HUDEP-2 (cell line): ENCODE results near the gene NUP210L.

Experiments used
- DNase-seq, 76 experiments: peaks; one replicate each; lab custom pipeline; 2025; ENCODE audit not compliant: unreplicated experiment in 76 of 76; lab: John Stamatoyannopoulos, UW

The NUP210L gene

DNA sequence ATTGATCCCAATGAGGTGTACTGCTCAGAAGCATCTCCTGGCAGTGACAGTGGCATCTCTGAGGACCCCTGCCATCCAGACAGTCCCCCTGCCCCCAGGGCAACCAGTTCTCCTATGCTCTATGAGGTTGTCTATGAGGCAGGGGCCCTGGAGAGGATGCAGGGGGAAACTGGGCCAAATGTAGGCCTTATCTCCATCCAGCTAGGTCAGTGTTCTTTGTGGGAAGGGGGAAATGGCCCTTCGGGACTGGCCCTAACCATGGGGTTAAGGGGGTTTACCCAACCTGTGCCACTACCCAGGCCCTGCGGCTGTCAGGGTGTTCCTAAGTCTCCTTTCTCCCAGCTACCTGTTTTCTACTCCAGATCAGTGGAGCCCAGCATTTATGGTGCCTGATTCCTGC lies 185.9 kb downstream of the NUP210L start:
- DNase-seq: no peak

DNA sequence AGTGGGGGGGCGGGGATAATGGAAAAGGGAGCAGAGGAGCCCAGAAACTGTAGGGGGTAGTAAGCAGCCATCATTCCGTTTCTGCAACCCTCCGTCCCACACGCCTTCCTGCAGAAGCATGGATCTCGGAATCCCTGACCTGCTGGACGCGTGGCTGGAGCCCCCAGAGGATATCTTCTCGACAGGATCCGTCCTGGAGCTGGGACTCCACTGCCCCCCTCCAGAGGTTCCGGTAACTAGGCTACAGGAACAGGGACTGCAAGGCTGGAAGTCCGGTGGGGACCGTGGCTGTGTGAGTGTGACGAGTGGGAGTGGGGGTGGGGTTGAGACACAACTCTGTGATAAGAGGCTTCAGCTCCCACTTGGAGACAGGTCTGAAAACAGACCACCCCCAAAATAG lies 186.5 kb downstream of the NUP210L start:
- DNase-seq: peak in 1 of 76 experiments; percentile 14

DNA sequence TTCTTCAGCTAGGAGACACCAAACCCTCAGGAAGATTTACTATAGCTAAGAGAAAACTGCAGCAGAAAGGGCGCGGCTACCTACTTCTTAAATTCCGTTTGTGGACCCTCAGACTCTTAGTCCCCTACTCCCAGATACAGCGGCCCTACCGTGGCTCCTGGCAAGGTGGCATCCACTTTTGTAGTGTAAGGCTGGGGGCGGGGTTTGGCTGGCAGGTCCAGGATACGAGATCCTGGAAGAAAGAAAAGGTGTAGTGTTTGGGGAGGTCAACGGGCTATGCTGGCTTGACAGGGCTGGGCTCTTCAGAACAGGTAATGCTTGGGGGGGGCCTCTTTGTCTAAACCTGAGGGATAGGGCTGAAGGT lies 186.9 kb downstream of the NUP210L start:
- peak in 5 of 76 experiments; percentile 13 to 55 (median 20) for DNase-seq

DNA sequence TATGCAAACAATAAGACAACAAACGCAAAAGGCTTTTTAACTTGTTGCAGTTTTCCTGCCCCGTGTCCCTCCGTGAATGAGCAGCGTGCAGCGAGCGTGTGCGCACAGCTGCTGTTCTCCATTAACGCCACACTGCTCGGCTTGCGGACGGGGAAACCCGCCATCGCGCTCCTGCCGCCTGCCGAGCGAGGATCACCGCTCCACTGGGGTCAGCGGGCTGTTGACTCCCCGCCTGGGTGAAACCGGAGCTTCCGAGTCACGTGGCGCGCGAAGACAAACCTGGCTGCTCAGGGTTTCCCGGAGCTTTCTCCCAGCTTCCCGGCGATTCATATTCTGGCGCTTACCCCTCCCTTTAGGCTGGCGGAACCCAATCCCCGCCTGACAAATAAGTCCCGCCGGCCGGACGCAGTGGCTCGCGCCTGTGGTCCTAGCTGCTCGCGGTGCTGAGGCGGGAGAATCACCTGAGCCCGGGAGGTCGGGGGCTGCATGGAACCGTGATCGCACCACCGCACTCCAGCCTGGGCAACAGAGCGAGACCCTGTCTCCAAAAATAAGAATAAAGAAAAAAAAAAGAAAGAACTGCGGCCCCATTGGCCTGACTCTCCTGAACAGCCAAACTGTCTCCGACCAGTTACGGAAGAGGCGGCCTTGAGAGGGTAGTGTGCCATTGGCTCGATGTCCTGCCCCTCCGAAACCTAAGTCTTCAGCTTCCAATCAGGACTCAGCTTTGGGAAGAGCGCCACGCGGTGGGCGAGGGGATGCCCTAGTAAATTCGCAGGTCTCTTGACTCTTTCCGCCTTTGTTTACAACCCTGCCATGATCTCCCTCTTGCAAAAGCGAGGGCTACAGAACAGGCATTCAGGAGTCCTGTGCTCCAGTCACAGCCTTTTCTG lies 187.5 kb downstream of the NUP210L start, which contains the start of gene CREB3L4:
Gene CREB3L4, plus strand, starts transcription at position 796 of the 893 bp plus-strand sequence. CDS start 624 bp downstream, outside the sequence.
- peak in 75 of 76 experiments; percentile 24 to 94 (median 85) for DNase-seq

DNA sequence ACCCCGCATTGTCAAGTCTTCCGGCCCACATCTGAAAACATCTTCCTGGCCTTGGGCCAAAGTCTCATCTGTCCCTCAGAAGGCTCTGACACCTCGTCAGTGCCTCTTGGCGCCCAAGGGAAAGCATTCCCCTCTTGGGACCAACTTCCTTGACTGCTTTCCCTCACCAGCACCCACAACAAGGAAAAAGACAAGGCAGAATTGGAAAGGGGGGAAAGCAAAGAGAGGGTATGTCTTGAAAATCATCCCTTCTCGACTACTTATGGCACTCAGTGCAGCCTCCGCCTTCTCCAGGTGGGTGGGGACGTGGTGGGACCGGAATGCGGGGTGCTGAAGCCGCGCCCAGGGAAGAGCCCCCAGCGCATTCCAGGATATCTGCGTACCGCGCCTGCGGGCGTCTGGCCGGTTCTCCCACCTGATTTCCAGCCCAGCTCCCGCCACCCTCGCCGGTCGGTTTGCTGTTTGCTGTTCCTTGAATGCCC lies 191.0 kb downstream of the NUP210L start:
- DNase-seq: peak in 7 of 76 experiments; percentile 34 to 89 (median 64)

DNA sequence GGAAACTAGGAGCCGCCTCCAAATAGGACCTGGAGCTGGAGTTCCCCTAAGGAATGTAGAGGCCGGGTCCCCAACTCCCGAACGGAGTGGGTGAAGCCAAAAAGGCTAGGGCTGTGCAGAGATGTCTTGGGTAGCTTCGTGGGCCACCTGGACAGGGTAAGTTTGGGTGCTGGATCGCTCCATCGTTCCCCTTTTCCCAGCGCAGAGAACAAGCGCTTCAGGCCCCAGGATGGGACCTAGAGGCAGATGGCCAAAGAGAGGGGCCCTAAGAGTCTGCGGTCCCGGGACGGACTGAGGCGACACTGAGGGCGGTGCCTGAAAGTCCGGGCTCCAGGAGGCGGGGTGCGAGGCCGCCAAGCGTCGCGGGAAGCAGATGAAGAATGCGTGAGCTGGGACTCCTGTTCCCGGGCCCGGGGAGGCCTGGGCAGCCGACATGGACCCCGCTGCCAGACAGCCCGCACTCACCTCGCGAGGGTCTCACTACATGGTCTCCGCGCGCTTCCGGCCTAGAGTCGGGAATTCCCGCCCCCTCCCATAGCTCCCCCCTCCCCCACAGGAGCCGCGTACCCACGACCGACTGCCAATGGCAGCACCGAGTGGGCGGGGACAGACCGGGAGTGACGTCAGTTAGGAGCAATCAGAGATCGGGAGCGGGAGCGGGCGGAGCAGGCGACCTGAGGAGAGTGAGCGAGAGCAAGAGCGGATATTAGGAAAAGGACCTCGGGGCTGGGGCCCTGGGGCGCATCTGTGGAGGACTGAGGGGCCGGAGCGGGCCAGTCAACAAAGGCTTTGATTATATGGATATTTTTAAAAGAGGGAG lies 191.6 kb downstream of the NUP210L start, which contains the start of gene SLC39A1:
Gene SLC39A1, minus strand, starts transcription at position 508 of the 820 bp plus-strand sequence. CDS start 822 bp downstream, outside the sequence.
- peak in 75 of 76 experiments; percentile 46 to 98 (median 93) for DNase-seq

DNA sequence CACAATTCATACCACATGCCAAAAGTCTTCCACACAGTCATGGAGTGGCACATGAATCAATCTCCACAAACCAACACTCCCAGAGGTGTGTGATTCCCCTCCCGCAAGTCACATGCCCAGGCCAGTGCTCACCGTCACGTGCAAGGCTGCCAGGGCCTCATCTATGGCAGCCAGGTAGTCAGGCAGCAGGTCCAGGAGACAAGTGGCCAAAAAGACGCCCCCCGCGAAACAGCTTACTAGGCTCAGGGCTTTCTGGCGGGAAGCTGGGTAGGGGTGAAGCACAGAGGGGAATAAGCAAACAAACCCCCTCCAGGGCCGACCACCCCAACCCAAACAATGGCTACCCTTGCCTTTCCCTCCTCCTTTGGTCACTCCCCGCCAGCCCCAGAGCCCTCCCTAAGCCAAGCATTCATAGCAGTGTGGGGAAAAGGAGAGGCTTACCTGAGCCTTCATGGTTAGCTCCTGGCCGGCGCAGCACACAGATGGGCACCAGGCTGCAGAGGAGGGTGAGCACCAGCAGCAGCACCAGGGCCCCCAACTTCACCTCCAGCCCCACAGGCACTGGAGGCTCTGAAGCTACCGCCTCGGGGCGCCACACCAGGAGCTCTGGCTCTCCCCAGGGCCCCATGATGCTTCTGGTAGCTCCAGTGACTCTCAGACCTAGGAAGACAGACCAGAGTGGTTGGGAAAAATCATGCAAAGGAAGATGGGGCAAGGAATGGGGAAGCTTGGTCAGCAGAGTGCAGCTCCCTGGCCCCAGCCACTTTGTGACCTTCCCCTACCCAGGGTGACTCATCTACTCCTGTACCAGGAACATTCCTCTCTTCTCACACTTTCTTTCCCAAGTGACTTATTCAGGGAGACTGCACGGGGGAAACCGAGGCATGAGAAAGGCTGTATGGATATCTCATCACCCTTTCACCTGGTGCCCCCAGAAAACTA lies 192.5 kb downstream of the NUP210L start:
- no peak for DNase-seq

DNA sequence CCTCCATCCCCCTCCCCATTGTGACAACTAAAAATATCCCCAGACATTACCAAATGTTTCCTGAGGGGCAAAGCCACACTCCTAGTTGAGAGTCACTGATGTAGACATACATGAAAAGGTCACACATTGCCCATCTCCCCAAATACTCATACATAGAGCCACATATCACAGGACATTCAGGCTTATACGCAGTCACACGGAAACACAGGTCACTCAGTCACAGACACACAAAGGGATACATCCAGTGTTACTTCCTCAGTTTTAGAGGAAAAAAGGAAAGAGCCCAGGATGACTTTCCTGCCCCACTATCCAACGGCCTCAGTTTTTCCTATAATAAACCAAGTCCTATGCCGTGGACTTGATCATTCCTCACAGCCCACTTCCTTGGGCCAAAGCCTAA lies 193.5 kb downstream of the NUP210L start:
- no peak for DNase-seq

DNA sequence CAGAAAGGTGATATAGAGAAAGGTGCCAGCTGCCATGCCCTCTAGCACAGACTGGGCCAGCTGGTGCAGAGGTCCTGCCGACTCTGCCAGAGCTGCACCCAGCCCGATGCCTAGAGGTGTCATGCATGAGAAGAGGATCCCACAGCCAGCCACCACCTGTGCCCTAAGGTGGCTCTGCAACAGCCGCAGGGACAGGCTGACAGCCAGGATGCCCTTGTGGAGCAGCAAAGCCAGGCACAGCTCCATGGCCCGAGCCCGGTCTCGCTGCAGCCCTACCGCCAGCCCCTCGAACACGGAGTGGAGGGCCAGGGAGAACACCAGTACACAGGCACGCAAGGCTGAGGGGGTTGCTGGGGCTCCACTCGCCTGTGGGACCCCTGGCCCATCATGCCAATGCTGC lies 194.7 kb downstream of the NUP210L start:
- no peak for DNase-seq

DNA sequence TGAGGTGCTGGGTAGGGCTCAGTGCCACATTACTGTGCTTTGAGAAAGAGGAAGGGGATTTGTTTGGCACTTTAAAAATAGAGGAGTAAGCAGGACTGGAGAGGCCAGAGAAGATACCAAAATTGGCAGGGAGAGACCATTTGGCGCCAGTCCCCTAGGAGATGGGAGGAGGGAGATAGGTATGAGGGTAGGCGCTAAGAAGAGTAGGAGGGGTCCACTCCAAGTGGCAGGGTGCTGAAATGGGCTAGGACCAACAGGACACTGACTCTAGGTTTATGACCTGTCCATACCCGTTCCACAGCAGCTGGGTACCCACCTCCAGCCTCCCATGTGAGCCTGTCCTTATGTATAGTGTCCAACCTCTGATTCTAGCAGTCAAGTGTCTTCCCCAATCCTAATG lies 195.4 kb downstream of the NUP210L start:
- peak in 3 of 76 experiments; percentile 8 to 15 (median 12) for DNase-seq

DNA sequence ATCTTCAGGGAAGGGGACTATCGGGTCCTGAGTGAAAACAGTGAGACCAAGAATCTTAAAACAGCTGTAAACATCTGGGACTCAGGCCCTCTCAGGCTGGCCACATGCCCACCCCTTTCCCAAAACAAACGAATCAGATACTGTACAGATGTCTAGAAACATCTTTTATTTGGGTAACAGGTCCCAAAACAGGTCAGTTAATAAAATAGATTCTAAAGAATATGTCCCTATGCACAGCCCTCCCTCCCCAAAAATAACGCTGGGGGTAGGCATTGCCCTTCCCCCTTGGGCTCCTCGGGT lies 196.0 kb downstream of the NUP210L start:
- DNase-seq: no peak

DNA sequence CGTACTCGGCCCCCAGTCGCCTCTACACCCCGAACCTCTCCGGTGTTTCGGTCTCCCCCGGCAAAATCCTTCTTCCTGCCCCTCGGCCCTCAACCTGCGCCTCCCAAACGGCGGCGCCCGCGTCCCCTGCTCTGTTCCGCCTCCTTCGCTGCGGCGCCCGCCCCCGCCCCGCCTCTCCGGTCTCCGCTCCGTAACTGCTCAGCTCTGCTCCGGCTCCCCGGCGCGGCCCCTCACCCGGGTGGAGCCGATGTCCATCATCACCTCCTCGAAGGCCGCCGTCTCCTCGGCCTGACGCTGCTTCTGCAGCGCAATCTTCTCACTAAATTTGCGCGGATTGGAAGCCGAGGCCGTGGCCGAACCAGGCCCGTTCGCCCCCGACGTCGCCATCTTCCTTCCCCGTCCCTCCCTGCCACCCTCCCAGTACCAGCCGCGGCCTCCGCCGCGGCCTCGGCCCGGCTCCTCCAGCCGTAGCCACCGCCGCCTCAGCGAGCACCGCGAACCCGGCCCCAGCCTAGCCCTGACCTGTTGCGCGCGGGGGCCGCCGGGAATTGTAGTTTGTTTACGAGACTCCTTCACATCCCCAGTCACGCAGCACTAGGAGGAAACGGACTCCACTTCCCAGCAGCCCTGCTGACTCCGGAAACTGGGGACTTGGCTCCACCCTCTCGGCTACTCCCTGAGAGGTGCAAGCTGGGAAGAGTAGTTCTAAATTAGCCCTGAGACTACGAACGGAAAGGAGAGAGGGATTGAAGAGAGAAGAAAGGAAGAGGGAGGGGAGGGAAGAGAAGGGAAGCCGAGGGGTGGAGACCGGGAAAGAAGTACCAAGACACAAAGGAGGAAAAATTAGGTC lies 196.5 kb downstream of the NUP210L start, which contains the start of gene CRTC2:
Gene CRTC2, minus strand, starts transcription at position 502 of the 850 bp plus-strand sequence. Its CDS starts 115 bp downstream, at position 387.
- peak in 75 of 76 experiments; percentile 41 to 98 (median 94) for DNase-seq

DNA sequence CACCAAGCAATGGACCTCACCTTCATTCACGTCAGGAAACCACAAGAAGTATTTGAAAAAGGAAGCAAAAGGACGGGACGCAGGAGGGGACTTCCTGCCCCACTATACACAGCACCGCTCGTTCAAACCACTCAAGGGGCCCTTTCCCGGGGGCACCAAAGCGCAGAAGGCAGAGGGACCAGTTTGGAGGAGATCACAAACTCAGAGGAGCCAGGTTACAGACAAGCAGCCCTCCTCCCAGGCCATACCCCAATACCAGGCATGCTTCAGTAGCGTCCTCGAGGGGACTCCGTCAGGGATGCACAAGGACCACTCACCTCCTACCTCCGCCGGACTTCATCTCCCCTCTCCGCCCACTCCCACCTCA lies 197.1 kb downstream of the NUP210L start:
- no peak for DNase-seq

DNA sequence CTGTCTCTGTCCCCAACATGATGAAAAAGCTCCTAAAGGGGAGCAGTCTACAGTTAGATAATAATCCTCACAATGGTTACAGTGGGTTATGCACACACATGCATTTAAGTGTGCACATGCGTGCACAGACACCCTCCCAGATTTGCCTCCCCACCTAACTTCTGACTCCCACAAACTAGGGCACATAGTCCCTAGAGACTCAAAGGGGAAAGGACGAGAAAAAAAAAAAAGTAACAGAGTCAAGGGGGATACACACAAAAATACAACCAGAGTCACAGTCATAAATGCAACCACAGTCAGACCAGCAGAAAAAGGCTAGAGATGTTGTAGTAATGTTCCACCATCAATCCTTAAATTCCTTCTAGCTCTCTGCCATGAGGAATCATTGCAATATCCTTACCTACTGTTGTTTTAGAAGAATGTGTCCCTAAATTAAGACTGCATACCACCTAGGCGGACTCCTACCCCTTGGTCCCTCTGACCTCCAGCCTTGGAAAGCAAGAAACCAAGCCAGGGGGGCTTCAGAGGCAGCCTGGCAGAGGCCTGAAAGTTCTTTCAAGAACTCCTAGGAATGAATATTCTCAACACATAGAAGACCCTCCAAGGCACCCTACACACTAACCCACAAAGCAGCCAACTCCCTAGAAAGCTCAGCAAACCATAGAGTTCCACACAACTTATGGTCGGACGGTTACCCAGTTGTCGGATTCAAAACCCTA lies 197.7 kb downstream of the NUP210L start:
- no peak for DNase-seq

DNA sequence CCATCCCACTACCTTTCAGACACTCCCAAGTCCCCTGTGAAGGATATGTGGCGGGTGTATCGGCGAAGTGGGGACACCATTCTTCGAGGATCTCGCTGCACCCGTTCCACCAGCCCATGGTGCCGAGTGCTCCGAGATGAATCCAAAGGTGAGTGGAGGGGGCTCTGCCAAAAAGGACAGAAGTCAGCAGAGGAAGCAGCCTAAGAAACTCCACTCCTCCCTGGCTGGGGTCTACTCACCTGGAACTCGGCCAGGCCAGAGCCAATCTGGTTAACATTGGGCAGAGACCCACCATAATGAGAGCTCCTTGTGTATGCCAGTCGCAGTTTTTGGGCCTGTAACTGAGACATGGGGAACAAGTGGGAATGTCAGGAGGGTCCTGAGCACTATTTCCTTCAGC lies 200.0 kb downstream of the NUP210L start:
- no peak for DNase-seq

DNA sequence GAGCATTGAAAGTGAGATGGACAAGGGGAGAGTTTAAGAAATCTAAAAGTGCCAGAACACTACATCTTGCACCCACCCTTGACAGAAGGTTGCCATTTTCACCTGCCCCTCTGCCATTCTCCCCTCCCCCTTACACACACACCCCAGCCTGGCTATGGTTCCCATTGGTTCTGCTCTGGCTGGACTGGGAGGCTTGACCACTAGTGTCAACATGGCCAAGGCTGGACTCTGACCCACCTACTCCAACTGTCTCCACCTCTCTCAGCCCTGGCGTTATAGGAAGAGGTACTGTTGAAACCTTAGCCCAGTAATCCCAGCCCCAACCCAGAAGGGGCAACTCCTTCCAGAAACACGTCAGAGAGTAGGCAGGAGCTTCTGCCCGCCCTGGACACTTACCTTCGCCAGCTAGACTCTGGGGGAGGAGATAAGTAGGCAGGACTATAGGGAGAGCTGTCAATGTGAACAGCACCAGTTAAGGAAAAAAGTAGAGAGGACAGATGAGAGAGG lies 201.0 kb downstream of the NUP210L start:
- DNase-seq: no peak

DNA sequence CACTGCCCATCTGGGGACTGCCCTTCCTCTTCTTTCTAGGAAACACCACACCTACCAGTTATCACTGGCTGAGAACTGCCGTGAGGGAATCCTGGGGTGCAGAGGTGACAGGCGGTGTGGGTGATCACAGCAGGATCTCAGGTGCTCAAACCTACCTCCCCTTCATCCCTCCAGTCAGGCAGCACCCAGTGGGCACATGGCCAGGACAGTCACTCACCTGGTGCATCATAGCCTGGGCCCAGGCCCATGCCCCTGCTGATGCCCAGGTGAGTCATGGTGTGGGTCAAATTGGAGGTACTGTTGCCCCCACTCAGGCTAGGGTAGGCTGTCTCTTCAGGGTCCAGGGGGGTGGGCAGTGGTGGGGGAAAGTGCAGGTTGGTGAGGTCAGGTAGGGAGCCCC lies 203.1 kb downstream of the NUP210L start:
- DNase-seq: no peak

DNA sequence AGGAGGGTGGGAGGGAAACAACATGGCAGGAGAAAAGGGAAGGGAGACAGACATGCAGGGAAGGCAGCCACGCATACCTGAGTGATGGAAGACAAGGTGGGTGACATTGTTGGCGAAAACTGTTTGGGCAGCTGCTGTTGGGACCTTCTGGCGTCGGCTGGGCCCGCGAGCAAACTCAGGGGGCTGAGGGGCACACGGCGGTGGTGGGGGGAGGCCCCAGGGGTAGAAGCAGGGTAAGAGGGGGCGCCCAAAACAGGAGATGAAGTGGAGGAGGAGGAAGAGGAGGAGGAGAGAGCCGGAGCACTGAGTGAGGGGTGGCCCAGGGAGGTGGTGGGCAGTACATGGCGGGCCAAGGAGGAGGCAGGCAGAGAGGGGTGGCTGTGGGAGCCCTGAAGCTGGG lies 203.7 kb downstream of the NUP210L start:
- no peak for DNase-seq
